Duodenal mucosa (tissue), 2 donors: ENCODE measurements around the gene OGFRL1.

Experiments
- H3K27ac ChIP-seq: one replicate; pipeline ENCODE4 v1.7.0; 2013; ENCODE audit warnings: low read depth, low read length
- H3K27me3 ChIP-seq, 2 donors: one replicate each; pipeline ENCODE4 v1.7.0; 2013; ENCODE audit warnings: low read length in 2 of 2, control low read depth in 1 of 2; ENCODE audit not compliant: insufficient read depth in 2 of 2, control insufficient read depth in 1 of 2
- H3K36me3 ChIP-seq, 2 donors: one replicate each; pipeline ENCODE4 v1.7.0; 2013; ENCODE audit warnings: low read length in 2 of 2, control low read depth in 1 of 2; ENCODE audit not compliant: insufficient read depth in 2 of 2, control insufficient read depth in 1 of 2
- H3K4me1 ChIP-seq, 2 donors: one replicate each; pipeline ENCODE4 v1.7.0; 2013; ENCODE audit warnings: low read length in 2 of 2, control low read depth in 1 of 2; ENCODE audit not compliant: insufficient read depth in 2 of 2, control insufficient read depth in 1 of 2
- H3K4me3 ChIP-seq, 2 donors: one replicate each; pipeline ENCODE4 v1.7.0; 2013; ENCODE audit warnings: low read length in 2 of 2, low read depth in 1 of 2
- H3K9ac ChIP-seq, 2 donors: one replicate each; pipeline ENCODE4 v1.7.0; 2013; ENCODE audit warnings: low read length in 2 of 2, low read depth in 1 of 2
- H3K9me3 ChIP-seq, 2 donors: one replicate each; pipeline ENCODE4 v1.7.0; 2013; ENCODE audit warnings: low read length in 2 of 2, control low read depth in 1 of 2; ENCODE audit not compliant: control insufficient read depth in 1 of 2

Gene OGFRL1

DNA sequence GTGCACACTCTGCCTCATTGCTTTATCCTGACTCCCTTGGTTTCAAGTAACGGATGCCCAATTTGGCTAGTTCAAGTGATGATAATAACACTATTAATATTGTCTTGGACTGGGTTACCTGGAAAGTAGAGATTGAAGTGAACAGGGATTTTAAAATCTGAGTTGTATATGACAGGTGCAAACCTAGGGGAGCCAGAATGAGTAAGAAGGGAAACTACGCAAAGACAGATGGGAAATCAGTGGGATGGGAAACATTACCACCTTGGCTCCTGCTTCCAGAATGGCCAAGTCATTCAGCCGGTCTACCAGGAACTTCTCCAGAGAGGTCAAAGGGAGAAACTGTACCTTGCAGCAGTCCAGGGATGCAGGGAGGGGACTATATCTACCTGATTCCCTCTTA, 41.9 kb downstream of the OGFRL1 start:
- no peak overlapping the region for H3K27ac ChIP-seq
- no peaks in the 10 kb centered on the region for H3K9me3 ChIP-seq
- H3K27me3 ChIP-seq = no peaks in the 10 kb centered on the region
- H3K4me1 ChIP-seq = no peaks in the 10 kb centered on the region
- H3K9ac ChIP-seq = no peak overlapping the region
- no peak overlapping the region for H3K4me3 ChIP-seq
- H3K36me3 ChIP-seq = no peaks in the 10 kb centered on the region

GRCh38 chr6:71332012-71332411, 43.4 kb downstream of the OGFRL1 start:
- no peak overlapping the region for H3K9ac ChIP-seq

GRCh38 chr6:71333050-71333449, 44.4 kb downstream of the OGFRL1 start:
- Histone ChIP-seq H3K36me3 (no peaks in the 10 kb centered on the region), H3K4me1 (no peaks in the 10 kb centered on the region), H3K9ac (no peak overlapping the region), H3K4me3 (no peak overlapping the region), H3K27me3 (no peaks in the 10 kb centered on the region), H3K27ac (no peak overlapping the region), H3K9me3 (no peaks in the 10 kb centered on the region)

More at GRCh38 chr6:71332012-71332411, 43.4 kb downstream of the OGFRL1 start:
- H3K4me1 ChIP-seq = no peaks in the 10 kb centered on the region
- no peaks in the 10 kb centered on the region for H3K9me3 ChIP-seq
- H3K36me3 ChIP-seq = no peaks in the 10 kb centered on the region
- no peak overlapping the region for H3K4me3 ChIP-seq
- H3K27ac ChIP-seq = no peak overlapping the region
- no peaks in the 10 kb centered on the region for H3K27me3 ChIP-seq

- Histone ChIP-seq H3K27me3 (no peaks in the 10 kb centered on the region), H3K36me3 (no peaks in the 10 kb centered on the region), H3K27ac (no peak overlapping the region), H3K9ac (no peak overlapping the region), H3K4me3 (no peak overlapping the region), H3K4me1 (no peaks in the 10 kb centered on the region), H3K9me3 (no peaks in the 10 kb centered on the region)
These were observed 45.1 kb downstream of the OGFRL1 start for GRCh38 chr6:71333697-71334096.

DNA sequence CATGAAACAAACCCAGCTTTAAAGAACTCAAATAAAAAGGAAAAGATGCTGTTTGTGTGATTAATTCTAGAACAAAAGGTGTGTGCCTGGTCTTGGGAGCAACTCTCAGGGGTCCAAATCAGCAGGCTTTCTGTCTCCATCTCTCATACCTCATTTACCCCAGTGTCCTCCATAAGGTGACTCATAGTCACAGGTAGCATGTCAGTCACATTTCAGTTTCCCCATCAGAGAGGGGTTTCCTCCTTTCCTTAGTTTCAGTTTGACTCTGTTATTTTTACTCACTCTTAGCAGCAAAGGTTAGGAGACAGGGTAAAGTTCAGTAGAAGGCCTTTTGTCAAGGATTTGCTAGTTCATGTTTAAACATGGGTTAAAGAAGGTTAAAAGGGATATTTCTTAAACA, 46.2 kb downstream of the OGFRL1 start:
- Histone ChIP-seq H3K36me3 (no peaks in the 10 kb centered on the region), H3K27me3 (no peaks in the 10 kb centered on the region), H3K9me3 (no peaks in the 10 kb centered on the region), H3K4me3 (no peak overlapping the region), H3K27ac (no peak overlapping the region), H3K9ac (no peak overlapping the region), H3K4me1 (no peaks in the 10 kb centered on the region)

DNA sequence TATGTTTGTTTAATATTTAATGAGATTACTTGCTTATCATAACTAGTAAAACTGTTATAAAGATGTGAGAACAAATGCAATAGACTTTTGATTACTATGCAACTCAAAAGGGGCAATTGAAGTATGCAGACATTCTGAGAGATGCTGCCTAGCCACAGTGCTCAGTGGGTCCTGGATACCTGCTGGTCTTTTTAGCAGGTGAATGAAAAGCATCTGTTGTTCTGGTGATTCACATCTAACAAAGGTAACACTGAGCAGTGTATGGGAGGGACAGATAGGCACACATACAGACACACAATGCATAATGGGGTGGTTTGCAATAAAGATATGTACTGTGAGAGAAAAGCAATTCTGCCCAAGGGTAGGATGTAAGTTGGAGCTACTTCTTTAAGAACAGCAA, 46.9 kb downstream of the OGFRL1 start:
- no peaks in the 10 kb centered on the region for H3K27me3 ChIP-seq

DNA sequence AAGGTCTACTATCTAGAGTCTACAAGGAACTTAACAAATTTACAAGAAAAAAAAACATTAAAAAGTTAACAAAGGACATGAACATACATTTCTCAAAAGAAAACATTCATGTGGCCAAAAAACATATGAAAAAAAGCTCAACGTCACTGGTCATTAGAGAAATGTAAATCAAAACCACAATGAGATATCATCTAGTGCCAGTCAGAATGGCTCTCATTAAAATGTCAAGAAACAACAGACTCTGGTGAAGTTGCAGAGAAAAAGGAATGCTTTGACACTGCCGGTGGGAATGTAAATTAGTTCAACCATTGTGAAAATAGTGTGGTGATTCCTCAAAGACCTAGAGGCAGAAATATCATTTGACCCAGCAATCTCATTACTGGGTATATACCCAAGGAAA, 48.3 kb downstream of the OGFRL1 start:
- no peaks in the 10 kb centered on the region for H3K9me3 ChIP-seq
- no peaks in the 10 kb centered on the region for H3K27me3 ChIP-seq
- H3K4me3 ChIP-seq = no peak overlapping the region
- no peak overlapping the region for H3K9ac ChIP-seq
- no peaks in the 10 kb centered on the region for H3K4me1 ChIP-seq
- no peak overlapping the region for H3K27ac ChIP-seq
- no peaks in the 10 kb centered on the region for H3K36me3 ChIP-seq

More for the DNA sequence above, 46.9 kb downstream of the OGFRL1 start:
- no peak overlapping the region for H3K4me3 ChIP-seq
- no peaks in the 10 kb centered on the region for H3K4me1 ChIP-seq
- H3K27ac ChIP-seq = no peak overlapping the region
- H3K9me3 ChIP-seq = no peaks in the 10 kb centered on the region
- no peaks in the 10 kb centered on the region for H3K36me3 ChIP-seq
- no peak overlapping the region for H3K9ac ChIP-seq

DNA sequence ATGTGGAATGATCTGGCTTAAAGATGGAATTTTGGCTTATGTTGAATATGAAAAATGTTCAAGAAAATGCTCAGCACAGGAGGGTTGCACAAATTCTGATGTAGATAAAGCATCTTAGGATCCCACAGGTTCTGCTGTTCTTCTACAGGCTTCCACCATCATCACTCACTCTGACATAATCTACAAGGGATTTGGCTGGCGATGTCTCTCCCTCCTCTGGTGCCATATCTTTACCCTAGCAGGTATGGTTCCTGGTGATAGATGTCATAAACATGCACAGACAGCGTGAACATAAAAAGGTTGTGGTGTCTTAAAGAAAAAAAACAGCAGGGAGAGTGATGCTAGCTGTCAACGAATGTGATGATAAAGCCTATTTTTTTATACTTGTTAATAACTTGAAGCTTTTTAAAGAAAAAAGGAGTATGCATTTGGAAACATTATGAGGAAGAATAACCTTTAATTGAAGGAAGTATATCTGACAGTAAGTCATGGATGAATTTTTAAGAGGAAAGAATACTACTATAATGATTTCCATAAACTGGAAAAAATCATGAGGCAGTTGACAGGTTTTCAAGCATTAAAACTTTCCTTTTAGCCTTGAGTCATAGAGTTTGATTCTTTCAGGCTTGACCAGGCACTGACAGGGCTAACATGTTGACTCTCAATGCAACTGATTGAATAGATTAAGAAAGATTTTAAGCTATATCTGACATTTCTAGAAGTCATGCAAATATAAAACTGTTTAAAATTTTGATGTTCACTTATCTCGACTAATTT, 50.1 kb downstream of the OGFRL1 start:
- Histone ChIP-seq H3K4me3 (no peak overlapping the region), H3K36me3 (no peaks in the 10 kb centered on the region), H3K27ac (no peak overlapping the region), H3K9me3 (no peaks in the 10 kb centered on the region), H3K9ac (no peak overlapping the region), H3K27me3 (no peaks in the 10 kb centered on the region), H3K4me1 (no peaks in the 10 kb centered on the region)

DNA sequence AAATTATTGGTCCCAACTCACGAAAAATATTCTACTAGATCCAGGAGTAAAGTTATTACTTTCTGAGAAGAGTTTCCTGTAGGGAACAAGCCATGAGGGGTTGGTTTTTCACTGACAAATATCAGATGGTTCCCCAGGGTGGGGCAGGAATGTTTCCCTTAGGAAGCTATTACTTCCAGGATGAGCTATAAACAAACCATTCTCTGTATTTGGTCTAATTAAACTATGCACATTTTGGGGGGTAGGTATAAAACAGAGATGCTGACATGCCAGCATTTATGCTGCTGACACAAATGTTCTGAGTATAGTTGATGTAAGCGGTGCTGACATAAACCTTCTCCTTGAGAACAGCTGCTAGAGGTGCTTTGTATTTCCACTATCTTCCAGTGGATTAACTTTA, 54.2 kb downstream of the OGFRL1 start:
- Histone ChIP-seq H3K36me3 (no peaks in the 10 kb centered on the region), H3K9me3 (no peaks in the 10 kb centered on the region), H3K4me3 (no peak overlapping the region), H3K4me1 (no peaks in the 10 kb centered on the region), H3K9ac (no peak overlapping the region), H3K27me3 (no peaks in the 10 kb centered on the region), H3K27ac (no peak overlapping the region)

GRCh38 chr6:71345476-71346333, 57.1 kb downstream of the OGFRL1 start:
- no peak overlapping the region for H3K9ac ChIP-seq
- H3K4me1 ChIP-seq = no peaks in the 10 kb centered on the region
- H3K9me3 ChIP-seq = no peaks in the 10 kb centered on the region
- no peak overlapping the region for H3K4me3 ChIP-seq
- H3K27ac ChIP-seq = no peak overlapping the region
- H3K36me3 ChIP-seq = no peaks in the 10 kb centered on the region
- no peaks in the 10 kb centered on the region for H3K27me3 ChIP-seq
